ENCODE results near the gene PHTF2. TPM values are rescaled to one million over a fixed set of nuclear protein-coding genes. Genes with fewer than 3 reads are reported as not detected.

PHTF2 gene
- polyA plus RNA-seq, 1 donor (not counting 4 experiments of a cell fraction or from before 2014, with no cell fraction given): 24.1 TPM

DNA sequence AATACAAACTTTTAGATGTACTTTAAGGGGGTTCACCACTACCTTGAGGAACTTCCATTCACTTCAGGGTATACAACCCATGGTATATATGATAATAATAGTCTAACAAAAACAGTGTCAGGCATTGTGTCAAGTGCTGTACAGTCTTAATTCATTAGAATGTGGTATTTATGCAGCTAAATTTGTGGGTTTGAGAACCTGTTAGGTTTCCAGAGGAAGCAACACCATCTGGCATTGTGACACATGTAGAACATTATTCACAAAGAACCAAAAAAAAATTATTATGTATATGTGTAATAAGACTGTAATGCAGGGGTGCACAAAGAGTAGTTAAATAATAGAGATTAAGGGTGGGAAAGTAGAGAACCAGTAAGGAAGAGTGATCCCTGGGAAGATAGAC is 26.7 kb upstream of the PHTF2 start:
- Histone ChIP-seq H2AFZ (ENCODE audit: control insufficient read depth, low read length) (no peak overlapping the region), H3K27me3 (ENCODE audit: control insufficient read depth, extremely low read depth, insufficient read depth, low read length) (no peaks in the 10 kb centered on the region), H3K9me3 (ENCODE audit: control insufficient read depth, low read depth, low read length) (no peaks in the 10 kb centered on the region), H3K9me1 (ENCODE audit: control insufficient read depth, extremely low read depth, insufficient read depth, low read length) (no peaks in the 10 kb centered on the region), H3K36me3 (ENCODE audit: control insufficient read depth in 2 of 2, extremely low read depth in 1 of 2, insufficient read depth in 2 of 2, low read length in 2 of 2) (no peaks in the 10 kb centered on the region), H3K4me2 (ENCODE audit: control insufficient read depth, extremely low read depth, insufficient read depth, low read depth, low read length) (no peak overlapping the region), H3K9ac (ENCODE audit: control insufficient read depth, extremely low read depth, insufficient read depth, low read length) (no peak overlapping the region), H3K4me3 (ENCODE audit: control insufficient read depth in 2 of 3, extremely low read depth in 1 of 3, insufficient read depth in 2 of 3, low read depth in 1 of 3, low read length in 3 of 3) (no peak overlapping the region), H4K20me1 (ENCODE audit: control insufficient read depth, extremely low read depth, insufficient read depth, low read length) (no peaks in the 10 kb centered on the region), H3K27ac (ENCODE audit: control insufficient read depth, insufficient read depth, low read length) (no peak overlapping the region), H3K79me2 (ENCODE audit: control insufficient read depth, insufficient read depth, low read length) (no peaks in the 10 kb centered on the region), H3K4me1 (ENCODE audit: control insufficient read depth, extremely low read depth, insufficient read depth, low read length) (no peaks in the 10 kb centered on the region)
- DNase-seq (ENCODE audit: low read depth, low spot score) (no peak), FAIRE-seq (no peak)
- TF ChIP-seq, protein P1, sequence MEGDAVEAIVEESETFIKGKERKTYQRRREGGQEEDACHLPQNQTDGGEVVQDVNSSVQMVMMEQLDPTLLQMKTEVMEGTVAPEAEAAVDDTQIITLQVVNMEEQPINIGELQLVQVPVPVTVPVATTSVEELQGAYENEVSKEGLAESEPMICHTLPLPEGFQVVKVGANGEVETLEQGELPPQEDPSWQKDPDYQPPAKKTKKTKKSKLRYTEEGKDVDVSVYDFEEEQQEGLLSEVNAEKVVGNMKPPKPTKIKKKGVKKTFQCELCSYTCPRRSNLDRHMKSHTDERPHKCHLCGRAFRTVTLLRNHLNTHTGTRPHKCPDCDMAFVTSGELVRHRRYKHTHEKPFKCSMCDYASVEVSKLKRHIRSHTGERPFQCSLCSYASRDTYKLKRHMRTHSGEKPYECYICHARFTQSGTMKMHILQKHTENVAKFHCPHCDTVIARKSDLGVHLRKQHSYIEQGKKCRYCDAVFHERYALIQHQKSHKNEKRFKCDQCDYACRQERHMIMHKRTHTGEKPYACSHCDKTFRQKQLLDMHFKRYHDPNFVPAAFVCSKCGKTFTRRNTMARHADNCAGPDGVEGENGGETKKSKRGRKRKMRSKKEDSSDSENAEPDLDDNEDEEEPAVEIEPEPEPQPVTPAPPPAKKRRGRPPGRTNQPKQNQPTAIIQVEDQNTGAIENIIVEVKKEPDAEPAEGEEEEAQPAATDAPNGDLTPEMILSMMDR (optimal IDR thresholded peaks at IDR 0.05 in 1 of 3, IDR thresholded peaks at IDR 0.05 in 1 of 3, conservative IDR thresholded peaks at IDR 0.05 in 1 of 3; ENCODE audit: extremely low read depth in 1 of 3, insufficient read depth in 2 of 3, low read length in 3 of 3): no peak
- no peak for TF ChIP-seq EZH2 (IDR thresholded peaks at IDR 0.05; ENCODE audit: low read length)
- dilution Hi-C loops (cut with MboI; ENCODE audit: extremely low pct_ligation_motif_present, low sequenced_read_pairs): no loop called here

DNA sequence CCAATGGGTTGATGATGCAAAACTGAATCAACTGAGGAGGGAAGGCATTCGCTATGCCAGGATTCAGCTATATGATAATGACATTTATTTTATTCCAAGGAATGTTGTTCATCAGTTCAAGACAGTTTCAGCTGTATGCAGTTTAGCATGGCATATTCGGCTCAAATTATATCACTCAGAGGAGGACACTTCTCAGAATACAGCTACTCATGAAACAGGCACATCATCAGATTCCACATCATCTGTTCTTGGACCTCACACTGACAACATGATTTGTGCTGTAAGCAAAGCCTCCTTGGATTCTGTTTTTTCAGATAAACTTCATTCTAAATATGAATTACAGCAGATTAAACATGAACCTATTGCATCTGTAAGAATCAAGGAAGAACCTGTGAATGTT is 20.0 kb upstream of the PHTF2 start:
- Histone ChIP-seq H3K27ac (ENCODE audit: control insufficient read depth, insufficient read depth, low read length) (no peak overlapping the region), H3K4me1 (ENCODE audit: control insufficient read depth, extremely low read depth, insufficient read depth, low read length) (no peaks in the 10 kb centered on the region), H3K36me3 (ENCODE audit: control insufficient read depth in 2 of 2, extremely low read depth in 1 of 2, insufficient read depth in 2 of 2, low read length in 2 of 2) (peaks cover 1 to 5% of the 10 kb centered on the region in 2 experiments), H3K27me3 (ENCODE audit: control insufficient read depth, extremely low read depth, insufficient read depth, low read length) (no peaks in the 10 kb centered on the region), H3K9me1 (ENCODE audit: control insufficient read depth, extremely low read depth, insufficient read depth, low read length) (no peaks in the 10 kb centered on the region), H4K20me1 (ENCODE audit: control insufficient read depth, extremely low read depth, insufficient read depth, low read length) (no peaks in the 10 kb centered on the region), H3K79me2 (ENCODE audit: control insufficient read depth, insufficient read depth, low read length) (no peaks in the 10 kb centered on the region), H2AFZ (ENCODE audit: control insufficient read depth, low read length) (no peak overlapping the region), H3K4me3 (ENCODE audit: control insufficient read depth in 2 of 3, extremely low read depth in 1 of 3, insufficient read depth in 2 of 3, low read depth in 1 of 3, low read length in 3 of 3) (no peak overlapping the region), H3K4me2 (ENCODE audit: control insufficient read depth, extremely low read depth, insufficient read depth, low read depth, low read length) (no peak overlapping the region), H3K9me3 (ENCODE audit: control insufficient read depth, low read depth, low read length) (no peaks in the 10 kb centered on the region), H3K9ac (ENCODE audit: control insufficient read depth, extremely low read depth, insufficient read depth, low read length) (no peak overlapping the region)
- TF ChIP-seq, protein P1 (optimal IDR thresholded peaks at IDR 0.05 in 1 of 3, IDR thresholded peaks at IDR 0.05 in 1 of 3, conservative IDR thresholded peaks at IDR 0.05 in 1 of 3; ENCODE audit: extremely low read depth in 1 of 3, insufficient read depth in 2 of 3, low read length in 3 of 3): no peak
- no peak for TF ChIP-seq EZH2 (IDR thresholded peaks at IDR 0.05; ENCODE audit: low read length)
- dilution Hi-C loops (cut with MboI; ENCODE audit: extremely low pct_ligation_motif_present, low sequenced_read_pairs): no loop called here
- DNase-seq (ENCODE audit: low read depth, low spot score): no peak
- no peak for FAIRE-seq
